ENCODE results near the gene SLC5A5. TPM values are rescaled to one million over a fixed set of nuclear protein-coding genes. Genes with fewer than 3 reads are reported as not detected.
A peak's percentile ranks its signal among the peaks of the same experiment; 100 is the strongest.

The SLC5A5 gene
- total and polyA plus RNA-seq, 3 donors from 2014 or later = 0.79 to 1.4 (median 1.1) TPM

- Histone ChIP-seq H3K27me3 (no peaks in the 10 kb centered on the region), H3K4me1 (peaks cover 16% of the 10 kb centered on the region), H3K4me3 (no peak overlapping the region), H3K9me3 (no peaks in the 10 kb centered on the region), H3K27ac (no peak overlapping the region), H3K36me3 (ENCODE audit: low read depth, missing control alignments) (no peaks in the 10 kb centered on the region)
- WGBS, 2 donors = 66 to 75% methylated on average over 4 of the region's 4 CpGs
- intact Hi-C loops (cut with DNase I; ENCODE audit: low total_unique reads) = no loop called here
- no peak for DNase-seq
- TF ChIP-seq CTCF (IDR thresholded peaks at IDR 0.05) (no peak), POLR2A (IDR thresholded peaks at IDR 0.05) (no peak)
Observed at GRCh38 chr19:17929056-17929455, 57.3 kb downstream of the SLC5A5 start.

- Histone ChIP-seq H3K36me3 (ENCODE audit: low read depth, missing control alignments) (no peaks in the 10 kb centered on the region), H3K27me3 (no peaks in the 10 kb centered on the region), H3K4me3 (peak overlapping the region; percentile 72 to 79), H3K27ac (peak overlapping the region in 1 of 2 donors; percentile 91), H3K9me3 (no peaks in the 10 kb centered on the region), H3K4me1 (peaks cover 17% of the 10 kb centered on the region)
- 17 to 22% methylated on average over 14 of the region's 14 CpGs for WGBS, 2 donors
- intact Hi-C loops (cut with DNase I; ENCODE audit: low total_unique reads) = no loop called here
- no peak for DNase-seq
- TF ChIP-seq CTCF (IDR thresholded peaks at IDR 0.05) = no peak
Observed at GRCh38 chr19:17931532-17932191, 59.9 kb downstream of the SLC5A5 start.

GRCh38 chr19:17932485-17933338 lies 61.0 kb downstream of the SLC5A5 start, which contains the start of gene CCDC124:
Gene CCDC124, plus strand, starts transcription at chr19:17933015. Its CDS starts 3,406 bp downstream, at chr19:17936421.
- intact Hi-C loops (cut with DNase I; ENCODE audit: low total_unique reads) = no loop called here
- Histone ChIP-seq H3K4me1 (peaks cover 17% of the 10 kb centered on the region), H3K9me3 (no peaks in the 10 kb centered on the region), H3K27me3 (no peaks in the 10 kb centered on the region), H3K4me3 (peak within 1 kb of the TSS; percentile 72 to 79), H3K27ac (peak within 1 kb of the TSS; percentile 91 to 96), H3K36me3 (ENCODE audit: low read depth, missing control alignments) (no peaks in the 10 kb centered on the region)
- peak; percentile 25 for TF ChIP-seq POLR2A (IDR thresholded peaks at IDR 0.05)
- peak; percentile 73 to 86 (median 79) for TF ChIP-seq CTCF (IDR thresholded peaks at IDR 0.05)
- DNase-seq = peak; percentile 93
- 0% methylated on average over 48 to 61 of the region's 64 CpGs for WGBS, 2 donors

GRCh38 chr19:17933414-17934129 lies 61.8 kb downstream of the SLC5A5 start:
- Histone ChIP-seq H3K36me3 (ENCODE audit: low read depth, missing control alignments) (no peaks in the 10 kb centered on the region), H3K4me3 (peak overlapping the region; percentile 72 to 79), H3K9me3 (no peaks in the 10 kb centered on the region), H3K27ac (peak overlapping the region in 1 of 2 donors; percentile 96), H3K4me1 (peaks cover 17% of the 10 kb centered on the region), H3K27me3 (no peaks in the 10 kb centered on the region)
- DNase-seq = no peak
- intact Hi-C loops (cut with DNase I; ENCODE audit: low total_unique reads) = no loop called here
- WGBS, 2 donors = 14 to 19% methylated on average over 19 of the region's 19 CpGs
- TF ChIP-seq CTCF (IDR thresholded peaks at IDR 0.05) (no peak), POLR2A (IDR thresholded peaks at IDR 0.05) (no peak)

Data from testis (tissue), 3 donors.